ENCODE measurements around the gene RRH. TPM values are rescaled to one million over a fixed set of nuclear protein-coding genes. Genes with fewer than 3 reads are reported as not detected.
"Not testable (repeated sequence)": the region's sequence is repeated elsewhere in the genome, so short reads cannot be mapped to it uniquely, and the experiment has no call there.

RRH gene
- total RNA-seq, 1 donor from 2014 or later: under 0.01 TPM

- no peak overlapping the region for H3K4me3 ChIP-seq (ENCODE audit: low read length in 3 of 3)
- peaks cover 0 to 2% (median 0%) of the 10 kb centered on the region in 3 donors for H3K36me3 ChIP-seq (ENCODE audit: control insufficient read depth in 3 of 3, insufficient read depth in 3 of 3, low read length in 3 of 3)
- no peak overlapping the region for H3K27ac ChIP-seq (ENCODE audit: low read depth, low read length)
- no peaks in the 10 kb centered on the region for H3K27me3 ChIP-seq (ENCODE audit: control insufficient read depth in 3 of 3, insufficient read depth in 3 of 3, low read length in 3 of 3)
- no peaks in the 10 kb centered on the region for H3K4me1 ChIP-seq (ENCODE audit: control insufficient read depth in 3 of 3, insufficient read depth in 3 of 3, low read length in 3 of 3)
- H3K9me3 ChIP-seq (ENCODE audit: control insufficient read depth in 3 of 3, low read length in 3 of 3): no peaks in the 10 kb centered on the region
- no peak overlapping the region for H3K9ac ChIP-seq (ENCODE audit: low read depth in 1 of 3, low read length in 3 of 3)
Observed at GRCh38 chr4:109833756-109834155, 6.0 kb downstream of the RRH start.

- Histone ChIP-seq H3K9ac (ENCODE audit: low read depth in 1 of 3, low read length in 3 of 3) (no peak overlapping the region), H3K36me3 (ENCODE audit: control insufficient read depth in 3 of 3, insufficient read depth in 3 of 3, low read length in 3 of 3) (no peaks in the 10 kb centered on the region), H3K27ac (ENCODE audit: low read depth, low read length) (no peak overlapping the region), H3K27me3 (ENCODE audit: control insufficient read depth in 3 of 3, insufficient read depth in 3 of 3, low read length in 3 of 3) (no peaks in the 10 kb centered on the region), H3K4me3 (ENCODE audit: low read length in 3 of 3) (no peak overlapping the region), H3K9me3 (ENCODE audit: control insufficient read depth in 3 of 3, low read length in 3 of 3) (no peaks in the 10 kb centered on the region), H3K4me1 (ENCODE audit: control insufficient read depth in 3 of 3, insufficient read depth in 3 of 3, low read length in 3 of 3) (no peaks in the 10 kb centered on the region)
Observed at GRCh38 chr4:109836985-109837384, 9.2 kb downstream of the RRH start.

- H3K9me3 ChIP-seq (ENCODE audit: control insufficient read depth in 3 of 3, low read length in 3 of 3): no peaks in the 10 kb centered on the region
- no peak overlapping the region for H3K9ac ChIP-seq (ENCODE audit: low read depth in 1 of 3, low read length in 3 of 3)
- no peak overlapping the region for H3K4me3 ChIP-seq (ENCODE audit: low read length in 3 of 3)
- no peaks in the 10 kb centered on the region for H3K4me1 ChIP-seq (ENCODE audit: control insufficient read depth in 3 of 3, insufficient read depth in 3 of 3, low read length in 3 of 3)
- no peak overlapping the region for H3K27ac ChIP-seq (ENCODE audit: low read depth, low read length)
- no peaks in the 10 kb centered on the region for H3K27me3 ChIP-seq (ENCODE audit: control insufficient read depth in 3 of 3, insufficient read depth in 3 of 3, low read length in 3 of 3)
- H3K36me3 ChIP-seq (ENCODE audit: control insufficient read depth in 3 of 3, insufficient read depth in 3 of 3, low read length in 3 of 3): no peaks in the 10 kb centered on the region
Observed at GRCh38 chr4:109846395-109847098, 18.8 kb downstream of the RRH start.

GRCh38 chr4:109847896-109848442, 20.2 kb downstream of the RRH start, which contains the start of gene LRIT3:
Gene LRIT3 (plus strand): TSS chr4:109848107. CDS start chr4:109848202, 95 bp downstream.
- H3K27ac ChIP-seq (ENCODE audit: low read depth, low read length): no peak within 1 kb of the TSS
- no peaks in the 10 kb centered on the region for H3K4me1 ChIP-seq (ENCODE audit: control insufficient read depth in 3 of 3, insufficient read depth in 3 of 3, low read length in 3 of 3)
- H3K9me3 ChIP-seq (ENCODE audit: control insufficient read depth in 3 of 3, low read length in 3 of 3): no peaks in the 10 kb centered on the region
- H3K9ac ChIP-seq (ENCODE audit: low read depth in 1 of 3, low read length in 3 of 3): no peak within 1 kb of the TSS
- no peaks in the 10 kb centered on the region for H3K36me3 ChIP-seq (ENCODE audit: control insufficient read depth in 3 of 3, insufficient read depth in 3 of 3, low read length in 3 of 3)
- H3K27me3 ChIP-seq (ENCODE audit: control insufficient read depth in 3 of 3, insufficient read depth in 3 of 3, low read length in 3 of 3): no peaks in the 10 kb centered on the region
- H3K4me3 ChIP-seq (ENCODE audit: low read length in 3 of 3): no peak within 1 kb of the TSS

GRCh38 chr4:109848501-109848900, 20.7 kb downstream of the RRH start:
- Histone ChIP-seq H3K27ac (ENCODE audit: low read depth, low read length) (no peak overlapping the region), H3K9ac (ENCODE audit: low read depth in 1 of 3, low read length in 3 of 3) (no peak overlapping the region), H3K9me3 (ENCODE audit: control insufficient read depth in 3 of 3, low read length in 3 of 3) (no peaks in the 10 kb centered on the region), H3K4me3 (ENCODE audit: low read length in 3 of 3) (no peak overlapping the region), H3K36me3 (ENCODE audit: control insufficient read depth in 3 of 3, insufficient read depth in 3 of 3, low read length in 3 of 3) (no peaks in the 10 kb centered on the region), H3K27me3 (ENCODE audit: control insufficient read depth in 3 of 3, insufficient read depth in 3 of 3, low read length in 3 of 3) (no peaks in the 10 kb centered on the region), H3K4me1 (ENCODE audit: control insufficient read depth in 3 of 3, insufficient read depth in 3 of 3, low read length in 3 of 3) (no peaks in the 10 kb centered on the region)

- Histone ChIP-seq H3K9ac (ENCODE audit: low read depth in 1 of 3, low read length in 3 of 3) (no peak overlapping the region), H3K4me1 (ENCODE audit: control insufficient read depth in 3 of 3, insufficient read depth in 3 of 3, low read length in 3 of 3) (no peaks in the 10 kb centered on the region), H3K27me3 (ENCODE audit: control insufficient read depth in 3 of 3, insufficient read depth in 3 of 3, low read length in 3 of 3) (no peaks in the 10 kb centered on the region), H3K27ac (ENCODE audit: low read depth, low read length) (no peak overlapping the region), H3K4me3 (ENCODE audit: low read length in 3 of 3) (no peak overlapping the region), H3K36me3 (ENCODE audit: control insufficient read depth in 3 of 3, insufficient read depth in 3 of 3, low read length in 3 of 3) (no peaks in the 10 kb centered on the region), H3K9me3 (ENCODE audit: control insufficient read depth in 3 of 3, low read length in 3 of 3) (no peaks in the 10 kb centered on the region)
Observed at GRCh38 chr4:109850601-109851000, 22.8 kb downstream of the RRH start.

- H3K4me1 ChIP-seq (ENCODE audit: control insufficient read depth in 3 of 3, insufficient read depth in 3 of 3, low read length in 3 of 3); H3K27ac ChIP-seq (ENCODE audit: low read depth, low read length); H3K27me3 ChIP-seq (ENCODE audit: control insufficient read depth in 3 of 3, insufficient read depth in 3 of 3, low read length in 3 of 3); H3K4me3 ChIP-seq (ENCODE audit: low read length in 3 of 3); H3K9ac ChIP-seq (ENCODE audit: low read depth in 1 of 3, low read length in 3 of 3); H3K9me3 ChIP-seq (ENCODE audit: control insufficient read depth in 3 of 3, low read length in 3 of 3); H3K36me3 ChIP-seq (ENCODE audit: control insufficient read depth in 3 of 3, insufficient read depth in 3 of 3, low read length in 3 of 3): not testable (repeated sequence)
Observed at GRCh38 chr4:109859426-109860300, 31.9 kb downstream of the RRH start.

- Histone ChIP-seq H3K9ac (ENCODE audit: low read depth in 1 of 3, low read length in 3 of 3) (no peak overlapping the region), H3K4me1 (ENCODE audit: control insufficient read depth in 3 of 3, insufficient read depth in 3 of 3, low read length in 3 of 3) (no peaks in the 10 kb centered on the region), H3K4me3 (ENCODE audit: low read length in 3 of 3) (no peak overlapping the region), H3K27ac (ENCODE audit: low read depth, low read length) (no peak overlapping the region), H3K36me3 (ENCODE audit: control insufficient read depth in 3 of 3, insufficient read depth in 3 of 3, low read length in 3 of 3) (no peaks in the 10 kb centered on the region), H3K27me3 (ENCODE audit: control insufficient read depth in 3 of 3, insufficient read depth in 3 of 3, low read length in 3 of 3) (no peaks in the 10 kb centered on the region), H3K9me3 (ENCODE audit: control insufficient read depth in 3 of 3, low read length in 3 of 3) (no peaks in the 10 kb centered on the region)
Observed at GRCh38 chr4:109861271-109861670, 33.5 kb downstream of the RRH start.

GRCh38 chr4:109861916-109862511, 34.2 kb downstream of the RRH start:
- no peak overlapping the region for H3K9ac ChIP-seq (ENCODE audit: low read depth in 1 of 3, low read length in 3 of 3)
- H3K4me1 ChIP-seq (ENCODE audit: control insufficient read depth in 3 of 3, insufficient read depth in 3 of 3, low read length in 3 of 3): no peaks in the 10 kb centered on the region
- no peak overlapping the region for H3K4me3 ChIP-seq (ENCODE audit: low read length in 3 of 3)
- no peaks in the 10 kb centered on the region for H3K36me3 ChIP-seq (ENCODE audit: control insufficient read depth in 3 of 3, insufficient read depth in 3 of 3, low read length in 3 of 3)
- H3K9me3 ChIP-seq (ENCODE audit: control insufficient read depth in 3 of 3, low read length in 3 of 3): no peaks in the 10 kb centered on the region
- H3K27ac ChIP-seq (ENCODE audit: low read depth, low read length): no peak overlapping the region
- no peaks in the 10 kb centered on the region for H3K27me3 ChIP-seq (ENCODE audit: control insufficient read depth in 3 of 3, insufficient read depth in 3 of 3, low read length in 3 of 3)

- Histone ChIP-seq H3K27me3 (ENCODE audit: control insufficient read depth in 3 of 3, insufficient read depth in 3 of 3, low read length in 3 of 3) (no peaks in the 10 kb centered on the region), H3K4me3 (ENCODE audit: low read length in 3 of 3) (no peak overlapping the region), H3K27ac (ENCODE audit: low read depth, low read length) (no peak overlapping the region), H3K36me3 (ENCODE audit: control insufficient read depth in 3 of 3, insufficient read depth in 3 of 3, low read length in 3 of 3) (no peaks in the 10 kb centered on the region), H3K9ac (ENCODE audit: low read depth in 1 of 3, low read length in 3 of 3) (no peak overlapping the region), H3K9me3 (ENCODE audit: control insufficient read depth in 3 of 3, low read length in 3 of 3) (no peaks in the 10 kb centered on the region), H3K4me1 (ENCODE audit: control insufficient read depth in 3 of 3, insufficient read depth in 3 of 3, low read length in 3 of 3) (no peaks in the 10 kb centered on the region)
Observed at GRCh38 chr4:109864134-109864533, 36.4 kb downstream of the RRH start.
